GM12878 (cell line): ENCODE data around the gene XPO6. TPM values are rescaled to one million over a fixed set of nuclear protein-coding genes. Genes with fewer than 3 reads are reported as not detected.

Experiments used
- ATAC-seq: fragments of 200-7000 bp; cut with Tn5 transposase; 3 replicates; pipeline ENCODE4 v1.9.1; 2020; ENCODE audit warnings: mild to moderate bottlenecking, moderate library complexity
- BruUV-seq: library from RNA; stranded (reverse); fragments of 400-500 nt; replicated peaks from 2 replicates; lab custom pipeline; 2021; lab: Mats Ljungman, UMichigan
- CTCF ChIA-PET: fragments of 300-600 bp; sonication (Branson Sonifier 250); formaldehyde crosslinking; extraction: SDS; loops from one replicate; lab custom pipeline; 2021; ENCODE audit warnings: inconsistent platforms; lab: Yijun Ruan, JAX
- POLR2A ChIA-PET: fragments of 350-600 bp; formaldehyde crosslinking; extraction: SDS; loops from one replicate; lab custom pipeline; 2021; ENCODE audit warnings: inconsistent platforms; lab: Charles Lee
- RAD21 ChIA-PET: fragments of 300-600 bp; sonication (Branson Sonifier 250); formaldehyde crosslinking; loops from one replicate; lab custom pipeline; 2023; ENCODE audit warnings: antibody characterized with exemption; ENCODE audit not compliant: unreplicated experiment; lab: Charles Lee
- SMC1A ChIA-PET: fragments of 300-600 bp; sonication (Branson Sonifier 250); formaldehyde crosslinking; loops from one replicate; lab custom pipeline; 2023; ENCODE audit not compliant: unreplicated experiment, uncharacterized antibody; lab: Charles Lee
- DNase-seq: peaks from one replicate; pipeline ENCODE4 v3.0.0-alpha.2; 2011; ENCODE audit warnings: low read depth, low spot score
- FAIRE-seq: peaks from 3 replicates; lab custom pipeline; 2011; peaks lifted over from hg19 to GRCh38; lab: Jason Lieb, UNC
- H2AFZ ChIP-seq: 2 replicates; pipeline ENCODE4 v1.6.0; 2011; ENCODE audit warnings: low read depth, low read length, control low read depth; ENCODE audit not compliant: control insufficient read depth
- H3K27ac ChIP-seq: 2 replicates; pipeline ENCODE4 v1.5.1; 2011; ENCODE audit warnings: control low read depth; ENCODE audit not compliant: control insufficient read depth, insufficient read depth
- H3K27me3 ChIP-seq, 2 experiments: replicated peaks in 1 of 2; 2 replicates each; pipeline versions ENCODE4 v1.6.0 to v1.6.1; 2011; ENCODE audit warnings: low read length in 1 of 2; ENCODE audit not compliant: control insufficient read depth in 2 of 2, insufficient read depth in 2 of 2
- H3K36me3 ChIP-seq, 2 experiments: 2 replicates each; pipeline ENCODE4 v1.5.1; 2011; ENCODE audit warnings: low read length in 1 of 2; ENCODE audit not compliant: control insufficient read depth in 2 of 2, insufficient read depth in 2 of 2
- H3K4me1 ChIP-seq: 2 replicates; pipeline ENCODE4 v1.6.1; 2011; ENCODE audit warnings: mild to moderate bottlenecking, low read length, moderate library complexity, mixed read lengths; ENCODE audit not compliant: control insufficient read depth, insufficient read depth
- H3K4me2 ChIP-seq: 2 replicates; pipeline ENCODE4 v1.6.0; 2011; ENCODE audit warnings: control low read depth; ENCODE audit not compliant: control insufficient read depth, insufficient read depth
- H3K4me3 ChIP-seq: fragments of 200-600 bp; sonication (generic); 2 replicates; pipeline ENCODE4 v1.5.1; 2016
- H3K79me2 ChIP-seq: 2 replicates; pipeline ENCODE4 v1.6.0; 2011; ENCODE audit warnings: low read length; ENCODE audit not compliant: control insufficient read depth, insufficient read depth
- H3K9ac ChIP-seq: 2 replicates; pipeline ENCODE4 v1.8.0; 2011; ENCODE audit warnings: low read length, control low read depth, mixed read lengths; ENCODE audit not compliant: control insufficient read depth, insufficient read depth
- H3K9me3 ChIP-seq: replicated peaks from 3 replicates; pipeline ENCODE4 v1.5.1; 2011; ENCODE audit warnings: mild to moderate bottlenecking, low read length; ENCODE audit not compliant: control insufficient read depth, insufficient read depth
- H4K20me1 ChIP-seq: 2 replicates; pipeline ENCODE4 v1.6.0; 2011; ENCODE audit not compliant: control insufficient read depth, insufficient read depth
- ASH2L ChIP-seq: fragments of 300-600, 200-600 bp; sonication (generic); IDR thresholded peaks from 2 replicates; pipeline ENCODE4 v1.6.1; 2017; ENCODE audit warnings: low read depth, mild to moderate bottlenecking, borderline replicate concordance
- ATF2 ChIP-seq: IDR thresholded peaks from 2 replicates; pipeline ENCODE4 v1.6.1; 2012; ENCODE audit warnings: low read length, inconsistent platforms
- BHLHE40 ChIP-seq, 2 experiments: fragments of 450-650 bp in 1 of 2; IDR thresholded peaks; 2 replicates each; pipeline ENCODE4 v1.6.1; 2011 to 2017; ENCODE audit warnings: low read depth in 2 of 2, borderline replicate concordance in 1 of 2, improper control_type of control experiment in 1 of 2, low read length in 1 of 2, mild to moderate bottlenecking in 1 of 2
- ELK1 ChIP-seq: IDR thresholded peaks from 2 replicates; pipeline ENCODE4 v1.6.1; 2012; ENCODE audit warnings: low read depth, low read length, improper control_type of control experiment
- FOXM1 ChIP-seq: IDR thresholded peaks from 2 replicates; pipeline ENCODE4 v1.6.1; 2012; ENCODE audit warnings: low read depth, mild to moderate bottlenecking, inconsistent platforms, low read length, moderate library complexity
- GABPA ChIP-seq: IDR thresholded peaks from 2 replicates; pipeline ENCODE4 v1.6.1; 2014; ENCODE audit warnings: antibody characterized with exemption, low read depth, mild to moderate bottlenecking, inconsistent platforms
- HCFC1 ChIP-seq: fragments of 150-350 bp; IDR thresholded peaks from 2 replicates; pipeline ENCODE4 v1.6.1; 2014; ENCODE audit warnings: low read length
- HDAC2 ChIP-seq: fragments of 200-600 bp; sonication (generic); IDR thresholded peaks from 2 replicates; pipeline ENCODE4 v1.6.1; 2017
- JUND ChIP-seq: IDR thresholded peaks from 2 replicates; pipeline ENCODE4 v1.6.1; 2012; ENCODE audit warnings: low read depth, mild to moderate bottlenecking, low read length, improper control_type of control experiment, moderate library complexity
- NFYB ChIP-seq: IDR thresholded peaks from 2 replicates; pipeline ENCODE4 v1.6.1; 2011; ENCODE audit warnings: low read depth, mild to moderate bottlenecking, low read length, improper control_type of control experiment, moderate library complexity; ENCODE audit not compliant: insufficient read depth
- NR2C1 ChIP-seq: fragments of 450-650 bp; IDR thresholded peaks from 2 replicates; pipeline ENCODE4 v1.6.1; 2017; ENCODE audit warnings: antibody characterized with exemption, mild to moderate bottlenecking, moderate library complexity
- SMARCA5 ChIP-seq: fragments of 450-650 bp; IDR thresholded peaks from 2 replicates; pipeline ENCODE4 v1.6.1; 2017; ENCODE audit warnings: mild to moderate bottlenecking
- SMC3 ChIP-seq: IDR thresholded peaks from 2 replicates; pipeline ENCODE4 v1.6.1; 2011; ENCODE audit warnings: low read length, improper control_type of control experiment, borderline replicate concordance
- SREBF2 ChIP-seq: IDR thresholded peaks from 2 replicates; pipeline ENCODE4 v1.6.1; 2012; ENCODE audit warnings: mild to moderate bottlenecking, low read length
- SRF ChIP-seq, 2 experiments: IDR thresholded peaks; 2 replicates each; pipeline ENCODE4 v1.6.1; 2011; ENCODE audit warnings: low read depth in 2 of 2, low read length in 2 of 2, mild to moderate bottlenecking in 1 of 2, moderate library complexity in 1 of 2
- STAT1 ChIP-seq: fragments of 450-650 bp; conservative IDR thresholded peaks from 2 replicates; pipeline ENCODE4 v1.6.1; 2014; ENCODE audit warnings: antibody characterized with exemption, mild to moderate bottlenecking
- TCF12 ChIP-seq: IDR thresholded peaks from 2 replicates; pipeline ENCODE4 v1.6.1; 2011; ENCODE audit warnings: low read depth, mild to moderate bottlenecking, low read length
- YBX1 ChIP-seq: fragments of 450-650 bp; IDR thresholded peaks from 2 replicates; pipeline ENCODE4 v1.6.1; 2016; ENCODE audit warnings: antibody characterized with exemption
- ZNF384 ChIP-seq: IDR thresholded peaks from 2 replicates; pipeline ENCODE4 v1.6.1; 2012; ENCODE audit warnings: low read depth, mild to moderate bottlenecking, low read length, improper control_type of control experiment, borderline replicate concordance
- ZNF687 ChIP-seq: fragments of 450-650 bp; IDR thresholded peaks from 2 replicates; pipeline ENCODE4 v1.6.1; 2017; ENCODE audit warnings: mild to moderate bottlenecking, moderate library complexity
- WGBS: methylation state at CpG from one replicate; pipeline ENCODE4 v1.1.6; 2016; ENCODE audit warnings: low lambda C conversion rate; ENCODE audit not compliant: insufficient replicate concordance, insufficient coverage; ENCODE audit errors: missing lambda C conversion rate; 5-methylcytosine and 5-hydroxymethylcytosine counted together
- in situ Hi-C: fragments of 300-500 bp; cut with MboI; formaldehyde crosslinking; loops from 9 replicates; pipeline ENCODE4 v1.14.3; 2018; ENCODE audit warnings: mixed read lengths
- intact Hi-C: fragments of 100-400 bp; cut with micrococcal nuclease; formaldehyde crosslinking; loops from one replicate; pipeline ENCODE4 v1.14.2; 2022; ENCODE audit not compliant: unreplicated experiment
- polyA plus RNA-seq, 11 experiments: library from polyadenylated mRNA; depleted of rRNA in 4 of 11; unstranded in 6 of 11; stranded (reverse) in 5 of 11; fragments of >200 nt; fragmentation: Nextera tagmentation in 4 of 11; fragmentation: Illumina TruSeq in 1 of 11; extraction: Ambion mirVana in 4 of 11; extraction: Trizol in 1 of 11; gene quantifications; 1 replicate in 1 of 11; 2 replicates in 10 of 11; pipeline versions ENCODE4 v1.2.1 to v1.2.3, GENCODE V29; 2011 to 2016; ENCODE audit warnings: inconsistent platforms in 2 of 11, missing spikeins in 2 of 11, low read depth in 1 of 11
- total RNA-seq, 4 experiments: library from RNA; depleted of rRNA in 3 of 4; stranded (reverse); fragments of >200 nt in 3 of 4; fragmentation: Illumina TruSeq in 1 of 4; extraction: Trizol in 1 of 4; gene quantifications; 2 replicates each; pipeline versions ENCODE4 v1.2.1 to v1.2.3, GENCODE V29; 2013 to 2021

Gene XPO6
- total and polyA plus RNA-seq, 10 of the 15 experiments (the other 5 are each of a cell fraction or from before 2014, with no cell fraction given) = 9.9 to 246 (median 110) TPM

DNA sequence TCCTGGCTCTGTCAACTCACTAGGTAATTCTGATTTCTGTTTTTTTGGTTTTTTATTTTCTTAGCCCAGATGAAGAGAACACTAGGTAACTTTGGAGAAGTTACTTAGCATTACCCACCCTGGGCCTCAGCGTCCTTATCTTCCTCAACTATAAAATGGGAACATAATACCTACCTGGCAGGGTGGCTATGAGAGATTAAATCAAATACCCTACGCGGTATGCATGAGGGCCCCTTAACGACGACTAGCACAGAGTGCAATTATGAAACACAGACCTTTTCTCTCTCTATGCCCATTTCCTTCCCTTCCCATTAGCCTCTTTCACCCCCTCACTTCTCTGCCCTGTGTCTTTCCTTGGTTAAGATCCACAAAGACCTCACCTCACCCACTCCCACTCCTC lies 11.1 kb downstream of the XPO6 start:
- Histone ChIP-seq H3K27me3 (no peaks in the 10 kb centered on the region), H3K79me2 (peaks cover 86% of the 10 kb centered on the region), H4K20me1 (peaks cover 7% of the 10 kb centered on the region), H3K4me1 (peaks cover 18% of the 10 kb centered on the region), H3K9me3 (no peaks in the 10 kb centered on the region), H2AFZ (no peak overlapping the region), H3K36me3 (peaks cover 7 to 40% of the 10 kb centered on the region in 2 experiments), H3K9ac (no peak overlapping the region), H3K4me3 (no peak overlapping the region; the same call in 1 of the 2 replicates), H3K27ac (no peak overlapping the region), H3K4me2 (no peak overlapping the region)
- DNase-seq (no peak), FAIRE-seq (no peak), ATAC-seq (no peak)
- CTCF ChIA-PET = no interaction called here
- 97% methylated on average over 5 of the region's 5 CpGs for WGBS
- in situ Hi-C loops (no loop called here), intact Hi-C loops (no loop called here)
- BruUV-seq = no TSS peak
- POLR2A ChIA-PET = interaction anchor here (0.5 to 3.2 kb wide), 4 partner anchors 10 to 1447 kb away, joined by 3 to 20 read pairs (median 4); partner anchors contain the start of gene XPO6
- RAD21 ChIA-PET = interaction anchor here (1.8 to 2.1 kb wide), 2 partner anchors 10 to 17 kb away, joined by 4 to 6 read pairs; no protein-coding TSS in a partner anchor
- no peak for TF ChIP-seq ATF2
- TF ChIP-seq STAT1 = no peak
- no peak for TF ChIP-seq ZNF687
- TF ChIP-seq HDAC2 = no peak
- TF ChIP-seq ASH2L = no peak
- no peak for TF ChIP-seq FOXM1
- TF ChIP-seq GABPA = no peak
- no peak for TF ChIP-seq HCFC1
- no peak for TF ChIP-seq SMC3
- no peak for TF ChIP-seq NR2C1
- TF ChIP-seq NFYB = no peak
- no peak for TF ChIP-seq SMARCA5
- TF ChIP-seq ZNF384 = no peak
- no peak for TF ChIP-seq SRF (IDR thresholded peaks at IDR 0.05; ENCODE audit: low read depth in 2 of 2, low read length in 2 of 2)
- TF ChIP-seq TCF12 = no peak
- TF ChIP-seq JUND = no peak
- TF ChIP-seq YBX1 = no peak
- TF ChIP-seq BHLHE40 (IDR thresholded peaks at IDR 0.05; ENCODE audit: borderline replicate concordance in 1 of 2, low read depth in 2 of 2, low read length in 1 of 2) = no peak
- TF ChIP-seq ELK1 = no peak
- TF ChIP-seq SREBF2 = no peak
- SMC1A ChIA-PET = interaction anchor here (0.7 to 2.4 kb wide), 2 partner anchors 8 to 10 kb away, joined by 3 to 20 read pairs; no protein-coding TSS in a partner anchor
